NCI-H1436 treated with DMSO at 0.1 percent for 48 hours (cell line): ENCODE results near the gene RHOJ.
"Not testable (repeated sequence)": the region's sequence is repeated elsewhere in the genome, so short reads cannot be mapped to it uniquely, and the experiment has no call there.

ENCODE experiments used
- DNase-seq: peaks from one replicate; lab custom pipeline; 2025; lab: John Stamatoyannopoulos, UW

Gene RHOJ

GRCh38 chr14:63204407-63205043, at the start of gene RHOJ:
TSS of gene RHOJ (plus strand) at chr14:63204443. CDS start at chr14:63204870, 427 bp downstream.
- DNase-seq = no peak

GRCh38 chr14:63155511-63156185, 48.6 kb upstream of the RHOJ start:
- DNase-seq = no peak

- no peak for DNase-seq
These were observed 47.0 kb upstream of the RHOJ start for GRCh38 chr14:63157195-63157594.

- no peak for DNase-seq
These were observed 40.9 kb upstream of the RHOJ start for GRCh38 chr14:63163306-63163705.

- no peak for DNase-seq
These were observed 40.0 kb upstream of the RHOJ start for GRCh38 chr14:63164108-63164683.

- DNase-seq = not testable (repeated sequence)
These were observed 39.0 kb upstream of the RHOJ start for GRCh38 chr14:63165267-63165666.

GRCh38 chr14:63167044-63167443, 37.2 kb upstream of the RHOJ start:
- DNase-seq = no peak

- DNase-seq = peak; percentile 4
These were observed 29.5 kb upstream of the RHOJ start for GRCh38 chr14:63174760-63175191.

- DNase-seq = no peak
These were observed 28.7 kb upstream of the RHOJ start for GRCh38 chr14:63175531-63175930.

- DNase-seq = no peak
These were observed 25.3 kb upstream of the RHOJ start for GRCh38 chr14:63178912-63179311.

- DNase-seq = no peak
These were observed 24.9 kb upstream of the RHOJ start for GRCh38 chr14:63179383-63179782.

- no peak for DNase-seq
These were observed 24.2 kb upstream of the RHOJ start for GRCh38 chr14:63180011-63180410.

- no peak for DNase-seq
These were observed 21.3 kb upstream of the RHOJ start for GRCh38 chr14:63182968-63183367.

GRCh38 chr14:63186453-63186852, 17.8 kb upstream of the RHOJ start:
- DNase-seq = no peak

GRCh38 chr14:63191211-63191610, 13.0 kb upstream of the RHOJ start:
- no peak for DNase-seq

GRCh38 chr14:63192085-63192484, 12.2 kb upstream of the RHOJ start:
- no peak for DNase-seq

GRCh38 chr14:63193236-63193635, 11.0 kb upstream of the RHOJ start:
- no peak for DNase-seq

GRCh38 chr14:63200035-63200740, 4.1 kb upstream of the RHOJ start:
- no peak for DNase-seq

- DNase-seq = no peak
These were observed 3.5 kb upstream of the RHOJ start for GRCh38 chr14:63200767-63201166.

GRCh38 chr14:63203015-63203414, 1.2 kb upstream of the RHOJ start:
- DNase-seq = no peak

- no peak for DNase-seq
These were observed 431 bp upstream of the RHOJ start for GRCh38 chr14:63203618-63204406.

GRCh38 chr14:63205044-63205575, 867 bp downstream of the RHOJ start:
- DNase-seq = no peak
